HTR-8/SVneo (cell line): Measurements from ENCODE around the gene SLFN12L.

Source experiments
- DNase-seq: peaks from one replicate; pipeline ENCODE4 v3.0.0; 2011; ENCODE audit warnings: low spot score, mixed read lengths; ENCODE audit not compliant: insufficient read length
- FAIRE-seq: peaks from 2 replicates; lab custom pipeline; 2011; peaks lifted over from hg19 to GRCh38; lab: Jason Lieb, UNC

Gene SLFN12L

DNA sequence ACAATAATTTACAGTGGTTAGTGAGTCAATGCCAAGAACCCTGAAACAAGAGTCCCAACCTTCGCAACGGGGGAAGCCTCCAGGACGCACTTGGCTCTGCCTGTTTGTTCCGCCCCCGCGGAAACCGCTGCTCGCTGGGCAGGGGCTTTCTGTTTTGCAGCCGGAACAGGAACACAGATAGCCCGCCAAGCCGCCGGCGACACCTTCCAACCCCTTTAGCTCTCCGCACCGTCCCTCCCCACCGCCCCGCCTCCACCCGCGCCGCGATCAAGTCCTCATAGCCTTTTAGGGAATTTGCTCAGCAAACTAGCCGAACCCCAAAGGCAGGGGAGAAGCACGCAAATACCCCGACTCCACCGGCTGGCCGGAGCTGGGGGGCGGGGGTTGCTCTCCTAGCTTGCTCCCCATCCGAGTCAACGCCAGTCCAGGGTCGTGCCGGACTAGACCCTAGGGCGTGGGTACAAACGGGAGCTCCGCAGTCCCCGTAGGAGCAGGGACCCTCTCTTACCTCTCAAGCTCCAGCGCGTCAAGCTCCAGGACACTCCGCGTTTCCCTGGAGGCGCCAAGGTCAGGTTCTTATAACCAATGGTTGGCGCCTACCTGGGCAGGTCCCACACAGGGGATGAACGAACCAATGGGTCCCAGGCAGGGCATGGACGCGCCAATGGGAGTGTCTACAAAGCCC is 89.1 kb downstream of the SLFN12L start, which contains the start of gene SLFN13:
Gene SLFN13 (minus strand): TSS at position 553 of the 685 bp plus-strand sequence. CDS start 3,086 bp downstream, outside the sequence.
- FAIRE-seq = peak; percentile 54
- peak; percentile 64 for DNase-seq

DNA sequence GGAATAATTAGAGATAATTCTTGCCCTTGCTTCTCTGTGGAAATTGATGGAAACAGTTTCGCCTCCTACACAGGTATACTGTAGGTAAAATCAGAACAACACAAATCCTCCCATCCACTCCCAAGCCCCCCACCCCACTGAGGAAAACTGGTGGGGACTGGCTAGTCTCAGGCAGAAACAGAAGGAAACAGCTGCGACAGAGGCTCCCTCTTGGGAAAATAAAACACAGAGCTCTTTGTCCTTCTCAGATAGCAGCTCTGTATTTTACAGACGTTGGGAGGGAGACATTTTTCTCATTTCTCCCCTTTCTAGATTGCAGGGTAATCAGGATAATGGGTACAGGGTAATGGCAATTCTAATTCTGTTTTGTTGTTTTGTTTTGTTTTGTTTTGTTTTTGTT is 90.0 kb downstream of the SLFN12L start:
- no peak for FAIRE-seq
- no peak for DNase-seq

DNA sequence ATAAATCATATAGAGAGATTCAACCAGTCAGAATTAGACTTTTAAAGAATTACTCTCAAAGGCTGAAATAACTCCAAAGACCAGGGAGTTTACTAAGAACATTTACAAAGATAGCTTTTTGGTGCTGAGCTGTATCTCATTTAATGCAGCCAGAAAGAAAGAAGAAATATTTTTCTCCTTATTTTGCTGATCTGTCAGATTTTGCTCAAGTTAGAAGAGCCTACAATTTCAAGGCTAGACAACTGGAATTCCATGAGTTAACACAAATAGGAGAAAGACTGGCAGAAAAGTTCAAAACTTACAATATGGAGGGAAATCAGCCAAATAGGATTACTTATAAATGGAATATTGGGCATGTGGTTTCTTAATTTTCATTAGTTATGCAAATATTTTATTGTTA is 99.0 kb downstream of the SLFN12L start:
- DNase-seq = no peak
- no peak for FAIRE-seq

DNA sequence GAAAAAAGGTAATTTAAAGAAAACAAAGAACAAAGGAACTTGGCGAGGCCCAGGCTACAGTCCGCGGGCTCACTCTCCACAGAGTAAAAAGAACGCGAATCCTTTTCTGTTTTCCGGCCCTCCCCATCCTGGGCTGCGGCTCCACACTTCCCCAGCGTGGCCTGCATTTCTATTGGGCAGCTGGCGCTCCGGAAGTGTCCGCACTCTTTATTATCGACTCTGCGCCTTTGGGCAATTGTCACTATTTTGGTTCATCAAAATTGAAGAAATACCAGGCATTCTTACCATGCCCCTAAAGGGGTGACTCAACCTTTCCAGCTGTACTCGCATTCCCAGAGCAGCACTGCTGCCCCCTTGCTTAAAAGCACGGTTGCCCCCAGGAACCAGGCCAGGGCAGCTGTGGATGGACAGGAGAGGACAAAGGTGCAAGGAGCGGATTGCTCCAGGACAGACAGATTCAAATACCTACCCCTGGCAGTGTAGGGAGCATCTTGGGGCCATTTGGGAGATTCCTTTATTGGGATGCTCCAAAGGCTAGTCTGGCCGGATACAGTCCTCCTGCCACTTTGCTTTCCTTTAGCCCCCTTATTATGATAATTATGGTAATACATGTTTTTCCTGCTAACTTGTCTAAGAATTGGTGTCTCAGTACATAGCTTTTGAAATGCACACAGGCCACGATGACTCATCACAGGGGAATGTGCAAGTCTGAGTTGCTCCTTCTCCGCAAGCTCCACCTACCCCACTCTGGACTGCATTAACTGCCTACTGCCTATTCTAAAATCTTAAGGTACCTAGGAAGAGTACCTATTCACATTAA is 104.2 kb downstream of the SLFN12L start:
- DNase-seq (peak; percentile 95), FAIRE-seq (peak; percentile 93)

DNA sequence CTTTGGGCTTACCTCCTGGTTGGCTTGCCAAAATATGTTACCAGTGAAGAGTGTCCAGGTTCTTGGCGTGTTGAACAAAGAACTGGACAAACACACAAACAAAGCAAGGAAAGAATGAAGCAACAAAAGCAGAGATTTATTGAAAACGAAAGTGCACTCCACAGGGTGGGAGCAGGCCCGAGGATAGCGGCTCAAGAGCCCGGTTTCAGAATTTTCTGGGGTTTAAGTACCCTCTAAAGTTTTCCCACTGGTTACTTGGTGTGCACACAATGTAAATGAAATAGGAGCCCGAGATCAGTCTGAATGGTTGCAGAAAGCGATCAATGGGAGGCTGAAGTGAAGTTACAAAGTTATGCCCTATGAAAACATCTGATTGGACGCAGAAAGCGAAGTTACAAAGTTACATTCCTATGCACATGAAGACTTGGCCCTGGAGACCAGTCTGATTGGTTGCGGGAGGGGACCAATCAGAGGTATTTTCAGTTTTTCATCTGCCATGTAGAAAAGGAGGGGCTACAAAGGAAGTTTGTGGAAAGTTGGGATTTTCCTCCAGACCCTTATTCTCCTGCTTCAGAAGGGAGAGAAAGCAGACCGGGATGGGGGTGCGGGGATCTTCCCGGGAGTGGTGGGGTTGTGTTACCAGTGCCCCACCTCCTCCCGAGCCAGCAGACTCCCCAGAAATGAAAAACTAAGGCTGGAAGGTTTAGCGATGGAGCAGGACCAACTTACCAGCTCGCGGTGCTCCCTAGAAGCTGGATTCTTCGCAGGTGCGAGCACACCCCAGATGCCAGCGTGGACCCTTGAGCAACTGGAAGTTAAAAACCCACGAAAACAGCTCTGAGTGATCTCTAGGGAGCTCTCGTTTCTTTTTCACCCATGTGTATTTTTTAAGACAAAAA is 105.1 kb downstream of the SLFN12L start, which contains the start of gene SLFN12:
Gene SLFN12 (minus strand): TSS at position 325 of the 899 bp plus-strand sequence. CDS start 9,472 bp downstream, outside the sequence.
- FAIRE-seq (peak; percentile 80), DNase-seq (peak; percentile 76)

DNA sequence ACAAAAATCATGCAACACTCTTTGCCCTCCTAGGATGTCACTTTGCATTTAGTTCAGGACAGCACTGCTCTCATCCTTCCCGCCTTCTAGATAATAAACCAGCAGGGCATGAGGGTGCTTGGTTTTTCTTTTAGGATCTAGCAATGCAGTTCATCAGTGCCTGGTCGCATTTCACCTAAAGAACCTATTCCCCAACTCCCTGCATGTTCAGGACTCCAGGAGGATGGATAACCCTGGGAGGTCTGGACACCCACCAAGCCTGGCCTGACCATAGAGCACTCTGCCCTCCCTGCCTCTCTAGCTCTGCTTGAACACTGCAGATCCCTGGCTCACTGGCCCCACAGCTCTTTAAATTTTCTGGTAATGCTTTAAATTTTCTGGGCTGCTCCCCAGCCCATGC is 107.8 kb downstream of the SLFN12L start:
- FAIRE-seq (no peak), DNase-seq (no peak)

DNA sequence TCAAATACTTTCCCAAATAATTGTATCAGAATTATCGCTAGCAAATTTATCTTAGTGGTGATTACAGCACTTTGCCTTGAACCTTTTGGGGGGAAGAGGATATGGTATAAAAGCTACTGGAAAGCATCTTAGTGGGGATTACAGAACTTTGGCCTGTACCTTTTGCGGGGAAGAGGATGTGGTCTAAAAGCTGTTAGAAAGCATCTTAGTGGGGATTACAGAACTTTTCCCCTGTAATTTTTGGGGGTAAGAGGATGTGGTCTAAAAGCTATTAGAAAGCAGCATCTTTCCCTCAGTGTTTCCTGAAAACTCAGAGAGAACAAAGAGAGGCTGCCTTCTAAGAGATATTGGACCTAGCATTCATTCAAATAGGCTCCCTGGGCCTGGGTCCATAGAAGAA is 109.2 kb downstream of the SLFN12L start:
- DNase-seq (no peak), FAIRE-seq (no peak)

DNA sequence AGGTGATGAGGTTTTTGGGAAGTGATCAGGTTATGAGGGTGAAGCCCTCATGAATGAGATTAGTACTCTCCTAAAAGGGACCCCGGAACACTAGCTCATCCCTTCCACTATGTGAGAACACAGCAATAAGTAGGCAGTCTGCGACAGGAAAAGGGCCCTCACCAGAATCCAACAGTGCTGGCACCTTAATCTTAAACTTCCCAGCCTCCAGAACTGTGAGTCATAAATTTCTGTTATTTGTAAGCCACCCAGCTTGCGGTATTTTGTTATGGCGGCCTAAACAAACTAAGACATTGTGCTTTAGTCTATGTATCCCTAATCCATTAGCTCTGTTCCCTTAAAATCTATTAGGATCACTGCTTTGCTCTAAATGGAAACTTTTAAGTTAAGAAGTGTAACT is 113.7 kb downstream of the SLFN12L start:
- FAIRE-seq (no peak), DNase-seq (no peak)
